Osteocyte (in vitro differentiated cells): Measurements from ENCODE around the gene ZMYND8. TPM values are rescaled to one million over a fixed set of nuclear protein-coding genes. Genes with fewer than 3 reads are reported as not detected.

Experiments used
- DNase-seq: peaks from one replicate; pipeline ENCODE4 v3.0.0; 2021; ENCODE audit warnings: mixed read lengths; ENCODE audit not compliant: unreplicated experiment; ENCODE audit errors: extremely low spot score
- H3K27ac Mint-ChIP-seq: one replicate; pipeline ENCODE4 v1.8.0; 2021; ENCODE audit warnings: mild to moderate bottlenecking, mixed read lengths; ENCODE audit not compliant: unreplicated experiment
- H3K27me3 Mint-ChIP-seq: one replicate; pipeline ENCODE4 v1.8.0; 2021; ENCODE audit warnings: mixed read lengths; ENCODE audit not compliant: unreplicated experiment
- H3K36me3 Mint-ChIP-seq: one replicate; pipeline ENCODE4 v1.8.0; 2021; ENCODE audit warnings: mixed read lengths; ENCODE audit not compliant: unreplicated experiment
- H3K4me1 Mint-ChIP-seq: one replicate; pipeline ENCODE4 v1.8.0; 2021; ENCODE audit warnings: mixed read lengths; ENCODE audit not compliant: unreplicated experiment
- H3K4me3 Mint-ChIP-seq: one replicate; pipeline ENCODE4 v1.8.0; 2021; ENCODE audit warnings: mild to moderate bottlenecking, moderate library complexity, mixed read lengths; ENCODE audit not compliant: unreplicated experiment
- H3K9me3 Mint-ChIP-seq: one replicate; pipeline ENCODE4 v1.8.0; 2021; ENCODE audit warnings: mixed read lengths; ENCODE audit not compliant: unreplicated experiment
- CTCF ChIP-seq: fragments of 200-600 bp; sonication (generic); IDR thresholded peaks from 2 replicates; pipeline ENCODE4 v1.5.0; 2021; ENCODE audit warnings: antibody characterized with exemption, mild to moderate bottlenecking, moderate library complexity
- long read RNA-seq: library from polyadenylated mRNA; unstranded; transcript quantifications from one replicate; pipeline ENCODE4 v2.0.0, GENCODE V29; 2021
- total RNA-seq: library from RNA; stranded (reverse); gene quantifications from 2 replicates; pipeline ENCODE4 v1.2.1, GENCODE V29; 2021

Gene ZMYND8
- total RNA-seq, result 96.5 and 111 TPM in 2 replicates
- long read RNA-seq, full-length matches to known transcripts, result 40 of 196 reads
- long read RNA-seq, partial matches to known transcripts, result 66 of 196 reads
- long read RNA-seq, other reads (novel, unspliced or antisense), result 90 of 196 reads

GRCh38 chr20:47356526-47357295 lies at the start of gene ZMYND8:
Gene ZMYND8 (minus strand): TSS chr20:47356699. CDS start chr20:47356670, 29 bp downstream.
- no peak for TF ChIP-seq CTCF
- Mint-ChIP-seq H3K4me3 (peak within 1 kb of the TSS; percentile 64), H3K36me3 (no peaks in the 10 kb centered on the region), H3K27me3 (no peaks in the 10 kb centered on the region), H3K27ac (no peak within 1 kb of the TSS), H3K9me3 (no peaks in the 10 kb centered on the region), H3K4me1 (peaks cover 56% of the 10 kb centered on the region)
- peak; percentile 96 for DNase-seq

- Mint-ChIP-seq H3K27ac (no peak overlapping the region), H3K27me3 (no peaks in the 10 kb centered on the region), H3K4me1 (peaks cover 6% of the 10 kb centered on the region), H3K9me3 (no peaks in the 10 kb centered on the region), H3K4me3 (no peak overlapping the region), H3K36me3 (no peaks in the 10 kb centered on the region)
- no peak for TF ChIP-seq CTCF
- DNase-seq, result no peak
These were observed 49.4 kb upstream of the ZMYND8 start for GRCh38 chr20:47405775-47406325.

GRCh38 chr20:47400685-47401084 lies 44.2 kb upstream of the ZMYND8 start:
- no peak overlapping the region for H3K27ac Mint-ChIP-seq
- H3K4me3 Mint-ChIP-seq, result no peak overlapping the region
- H3K9me3 Mint-ChIP-seq, result no peaks in the 10 kb centered on the region
- H3K36me3 Mint-ChIP-seq, result no peaks in the 10 kb centered on the region
- no peak for DNase-seq
- H3K27me3 Mint-ChIP-seq, result no peaks in the 10 kb centered on the region
- no peak for TF ChIP-seq CTCF
- peaks cover 8% of the 10 kb centered on the region for H3K4me1 Mint-ChIP-seq

- Mint-ChIP-seq H3K36me3 (no peaks in the 10 kb centered on the region), H3K4me1 (peaks cover 11% of the 10 kb centered on the region), H3K4me3 (no peak overlapping the region), H3K9me3 (no peaks in the 10 kb centered on the region), H3K27ac (no peak overlapping the region), H3K27me3 (no peaks in the 10 kb centered on the region)
- no peak for DNase-seq
- TF ChIP-seq CTCF, result no peak
These were observed 41.3 kb upstream of the ZMYND8 start for GRCh38 chr20:47397652-47398301.
